ENCODE data around the gene HCFC1R1. TPM values are rescaled to one million over a fixed set of nuclear protein-coding genes. Genes with fewer than 3 reads are reported as not detected.
A peak's percentile ranks its signal among the peaks of the same experiment; 100 is the strongest.

HCFC1R1 gene
- polyA plus RNA-seq, 1 donor from 2014 or later: 26.2 TPM

DNA sequence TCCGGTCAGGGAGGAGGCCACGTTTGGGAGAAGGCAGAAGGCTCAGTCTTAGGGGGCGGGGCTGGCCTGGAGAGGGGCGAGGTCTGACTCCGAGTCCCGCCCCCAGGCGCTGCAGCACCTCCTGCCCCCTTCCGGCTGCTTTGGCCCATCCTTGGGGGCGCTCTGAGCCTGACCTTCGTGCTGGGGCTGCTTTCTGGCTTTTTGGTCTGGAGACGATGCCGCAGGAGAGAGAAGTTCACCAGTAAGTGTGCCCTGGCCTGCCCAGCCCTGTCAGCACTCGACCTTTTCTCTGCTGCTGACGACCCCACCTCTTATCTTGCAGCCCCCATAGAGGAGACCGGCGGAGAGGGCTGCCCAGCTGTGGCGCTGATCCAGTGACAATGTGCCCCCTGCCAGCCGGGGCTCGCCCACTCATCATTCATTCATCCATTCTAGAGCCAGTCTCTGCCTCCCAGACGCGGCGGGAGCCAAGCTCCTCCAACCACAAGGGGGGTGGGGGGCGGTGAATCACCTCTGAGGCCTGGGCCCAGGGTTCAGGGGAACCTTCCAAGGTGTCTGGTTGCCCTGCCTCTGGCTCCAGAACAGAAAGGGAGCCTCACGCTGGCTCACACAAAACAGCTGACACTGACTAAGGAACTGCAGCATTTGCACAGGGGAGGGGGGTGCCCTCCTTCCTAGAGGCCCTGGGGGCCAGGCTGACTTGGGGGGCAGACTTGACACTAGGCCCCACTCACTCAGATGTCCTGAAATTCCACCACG lies 2.1 kb downstream of the HCFC1R1 start:
- H3K4me3 Mint-ChIP-seq: peak overlapping the region; percentile 84 to 95 (median 90)
- peaks cover 4% of the 10 kb centered on the region for H3K27me3 Mint-ChIP-seq
- H3K36me3 Mint-ChIP-seq: peaks cover 5% of the 10 kb centered on the region
- peaks cover 23 to 24% (median 24%) of the 10 kb centered on the region in 3 donors for H3K4me1 Mint-ChIP-seq
- peak overlapping the region; percentile 71 to 88 (median 71) for H3K27ac Mint-ChIP-seq
- no peaks in the 10 kb centered on the region for H3K9me3 Mint-ChIP-seq

DNA sequence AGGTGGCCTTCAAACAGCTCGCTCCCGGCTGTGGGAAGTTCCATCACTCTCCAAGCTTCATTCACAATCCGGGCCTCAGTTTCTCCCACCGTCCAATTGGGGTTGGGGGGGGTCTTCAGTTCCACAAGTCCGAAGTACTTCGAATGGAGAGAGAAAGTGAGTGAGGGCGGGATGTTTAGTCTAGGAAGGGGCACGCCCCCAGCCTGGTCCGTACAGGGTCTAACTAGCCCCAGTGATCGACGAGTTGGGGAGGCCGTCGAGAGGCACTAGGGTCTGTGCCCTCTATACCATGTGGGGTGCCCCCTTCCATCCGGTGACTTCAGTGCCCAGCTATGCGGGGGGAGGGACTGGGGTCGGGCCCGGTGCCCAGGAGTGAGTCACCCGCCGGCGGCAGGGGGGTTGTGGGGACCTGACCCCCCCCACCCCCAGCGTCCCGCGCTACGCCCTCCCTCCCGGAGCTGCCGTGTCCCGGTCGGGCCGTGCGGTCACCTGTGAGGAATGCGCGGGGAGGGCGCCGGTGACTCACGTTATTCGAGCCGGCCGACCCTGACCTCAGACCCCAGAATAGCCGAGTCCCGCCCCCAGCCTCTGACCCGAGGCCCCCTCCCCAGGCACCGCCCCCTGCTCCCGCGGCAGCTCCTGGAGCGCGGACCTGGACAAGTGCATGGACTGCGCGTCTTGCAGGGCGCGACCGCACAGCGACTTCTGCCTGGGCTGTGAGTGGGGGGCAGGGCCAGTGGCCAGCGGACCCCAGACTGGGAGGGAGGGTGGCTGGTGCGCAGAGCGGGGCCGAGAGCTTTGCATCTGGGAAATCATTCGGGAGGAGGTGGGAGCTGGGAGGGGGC lies 2.9 kb downstream of the HCFC1R1 start:
- peak overlapping the region; percentile 84 to 95 (median 91) for H3K4me3 Mint-ChIP-seq
- H3K4me1 Mint-ChIP-seq: peaks cover 22 to 24% (median 24%) of the 10 kb centered on the region in 3 donors
- H3K27ac Mint-ChIP-seq: peak overlapping the region; percentile 71 to 88 (median 71)
- peaks cover 6% of the 10 kb centered on the region for H3K27me3 Mint-ChIP-seq
- peaks cover 2% of the 10 kb centered on the region for H3K36me3 Mint-ChIP-seq
- H3K9me3 Mint-ChIP-seq: no peaks in the 10 kb centered on the region

DNA sequence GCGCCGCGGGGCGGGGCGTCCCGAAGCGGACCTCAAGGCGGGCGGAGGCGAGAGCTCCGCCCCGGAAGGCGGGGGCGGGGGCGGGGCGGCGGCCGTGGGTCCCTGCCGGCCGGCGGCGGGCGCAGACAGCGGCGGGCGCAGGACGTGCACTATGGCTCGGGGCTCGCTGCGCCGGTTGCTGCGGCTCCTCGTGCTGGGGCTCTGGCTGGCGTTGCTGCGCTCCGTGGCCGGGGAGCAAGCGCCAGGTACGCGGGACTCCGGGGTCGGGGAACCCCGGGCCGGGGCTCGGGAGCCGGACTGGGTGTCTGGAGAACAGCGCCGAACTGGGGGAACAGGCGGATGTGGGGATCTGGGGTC lies 3.5 kb downstream of the HCFC1R1 start, which contains the start of gene TNFRSF12A:
TNFRSF12A (plus strand) TSS at position 122 of the 357 bp plus-strand sequence; CDS start at position 152, 30 bp downstream.
- Mint-ChIP-seq H3K4me1 (peaks cover 22 to 24% (median 24%) of the 10 kb centered on the region in 3 donors), H3K4me3 (peak within 1 kb of the TSS; percentile 84 to 95 (median 91)), H3K36me3 (peaks cover 2% of the 10 kb centered on the region), H3K9me3 (no peaks in the 10 kb centered on the region), H3K27ac (peak within 1 kb of the TSS; percentile 71 to 88 (median 87)), H3K27me3 (peaks cover 6% of the 10 kb centered on the region)

DNA sequence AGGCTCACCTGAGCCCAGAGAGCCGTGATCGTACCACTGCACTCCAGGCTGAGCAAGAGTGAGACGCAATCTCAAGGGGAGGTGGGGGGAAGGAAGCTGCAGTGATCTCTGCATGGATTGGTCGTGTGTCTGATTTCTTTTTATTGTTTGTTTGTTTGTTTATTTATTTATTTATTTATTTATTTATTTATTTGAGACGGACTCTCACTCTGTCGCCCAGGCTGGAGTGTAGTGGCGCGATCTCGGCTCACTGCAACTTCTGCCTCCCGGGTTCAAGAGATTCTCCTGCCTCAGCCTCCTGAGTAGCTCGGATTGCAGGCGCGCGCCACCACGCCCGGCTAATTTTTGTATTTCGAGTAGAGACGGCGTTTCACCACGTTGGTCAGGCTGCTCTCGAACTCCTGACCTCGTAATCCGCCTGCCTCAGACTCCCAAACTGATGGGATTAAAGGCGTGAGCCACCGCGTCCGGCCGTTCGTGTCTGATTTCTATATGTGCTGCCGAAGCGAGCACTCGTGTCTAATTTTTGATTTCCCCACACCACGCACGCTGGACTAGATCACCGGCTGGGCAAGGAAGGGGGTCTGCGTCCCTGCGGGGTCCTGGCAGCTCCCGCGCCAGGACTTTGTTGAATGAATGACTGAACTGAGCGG lies 4.0 kb downstream of the HCFC1R1 start:
- no peaks in the 10 kb centered on the region for H3K9me3 Mint-ChIP-seq

DNA sequence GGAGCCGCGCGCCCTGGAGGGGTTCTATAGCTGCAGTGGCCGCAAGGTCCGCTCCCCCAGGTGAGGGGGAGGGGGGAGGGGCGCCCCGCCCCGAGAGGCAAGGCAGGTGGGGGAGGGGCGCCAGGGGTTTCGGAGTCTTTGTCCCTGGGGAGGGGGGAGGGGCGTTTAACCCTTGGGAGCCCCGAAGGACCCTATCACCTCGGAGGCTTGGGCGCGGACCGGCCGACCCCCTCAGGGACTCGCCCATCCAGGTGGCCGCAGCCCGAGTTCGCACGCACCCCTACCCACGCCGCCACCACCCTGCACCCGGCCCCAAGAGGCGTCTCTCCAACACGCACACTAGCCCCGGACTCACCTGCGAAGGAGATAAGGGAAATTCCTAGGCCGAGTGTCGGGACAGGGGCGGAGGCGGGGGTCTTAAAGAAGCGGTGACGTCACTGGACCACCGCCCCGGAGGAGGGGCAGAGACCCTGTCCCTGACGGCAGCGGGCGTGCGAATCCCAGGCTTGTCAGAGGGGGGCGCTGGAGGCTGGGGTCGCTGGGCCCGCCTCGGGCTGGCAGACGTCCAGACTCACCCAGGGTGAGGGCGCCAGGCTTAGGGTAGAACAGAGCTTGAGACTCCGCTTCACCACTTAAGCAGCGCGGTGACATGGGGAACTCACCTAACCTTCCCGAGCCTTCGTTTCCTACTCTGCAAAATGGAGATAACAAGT lies 5.8 kb downstream of the HCFC1R1 start, which contains the start of gene CLDN6:
CLDN6 (minus strand) TSS at position 390 of the 713 bp plus-strand sequence. CDS start 2,162 bp downstream, outside the sequence.
- peak within 1 kb of the TSS in 2 of 4 donors; percentile 43 for H3K4me3 Mint-ChIP-seq

More for the DNA sequence above, 4.0 kb downstream of the HCFC1R1 start:
- H3K27me3 Mint-ChIP-seq: peaks cover 6% of the 10 kb centered on the region
- peaks cover 2% of the 10 kb centered on the region for H3K36me3 Mint-ChIP-seq
- peaks cover 22 to 24% (median 24%) of the 10 kb centered on the region in 3 donors for H3K4me1 Mint-ChIP-seq
- peak overlapping the region; percentile 39 to 87 (median 75) for H3K27ac Mint-ChIP-seq
- H3K4me3 Mint-ChIP-seq: peak overlapping the region; percentile 80 to 92 (median 89)

DNA sequence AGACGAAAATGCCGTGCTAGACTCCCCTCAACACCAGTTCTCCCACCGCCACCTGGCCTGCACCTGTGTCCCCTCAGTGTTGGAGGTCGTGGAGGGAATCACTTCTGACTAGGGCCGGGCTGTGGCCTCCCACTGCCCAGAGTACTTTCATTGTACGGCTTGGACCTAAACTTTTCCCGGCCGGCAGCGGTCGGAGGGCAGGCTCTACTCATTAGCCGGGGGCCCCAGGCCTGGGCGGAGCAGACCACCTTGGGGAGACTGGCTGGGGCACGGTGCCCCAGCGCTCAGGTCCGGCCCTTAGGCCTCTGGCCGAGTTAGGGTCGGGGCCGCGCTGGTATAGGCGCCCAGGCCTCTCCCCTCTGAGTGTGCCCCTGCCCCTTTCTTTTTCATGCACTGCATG lies 6.4 kb downstream of the HCFC1R1 start:
- no peaks in the 10 kb centered on the region for H3K9me3 Mint-ChIP-seq
- peaks cover 8 to 12% (median 11%) of the 10 kb centered on the region in 3 donors for H3K4me1 Mint-ChIP-seq
- H3K4me3 Mint-ChIP-seq: no peak overlapping the region
- H3K36me3 Mint-ChIP-seq: no peaks in the 10 kb centered on the region
- peaks cover 11% of the 10 kb centered on the region for H3K27me3 Mint-ChIP-seq
- H3K27ac Mint-ChIP-seq: no peak overlapping the region

More for the DNA sequence above, 5.8 kb downstream of the HCFC1R1 start, which contains the start of gene CLDN6:
- Mint-ChIP-seq H3K36me3 (no peaks in the 10 kb centered on the region), H3K9me3 (no peaks in the 10 kb centered on the region), H3K27ac (peak within 1 kb of the TSS in 1 of 3 donors; percentile 35), H3K4me1 (peaks cover 10 to 17% (median 16%) of the 10 kb centered on the region in 3 donors), H3K27me3 (peaks cover 6% of the 10 kb centered on the region)

DNA sequence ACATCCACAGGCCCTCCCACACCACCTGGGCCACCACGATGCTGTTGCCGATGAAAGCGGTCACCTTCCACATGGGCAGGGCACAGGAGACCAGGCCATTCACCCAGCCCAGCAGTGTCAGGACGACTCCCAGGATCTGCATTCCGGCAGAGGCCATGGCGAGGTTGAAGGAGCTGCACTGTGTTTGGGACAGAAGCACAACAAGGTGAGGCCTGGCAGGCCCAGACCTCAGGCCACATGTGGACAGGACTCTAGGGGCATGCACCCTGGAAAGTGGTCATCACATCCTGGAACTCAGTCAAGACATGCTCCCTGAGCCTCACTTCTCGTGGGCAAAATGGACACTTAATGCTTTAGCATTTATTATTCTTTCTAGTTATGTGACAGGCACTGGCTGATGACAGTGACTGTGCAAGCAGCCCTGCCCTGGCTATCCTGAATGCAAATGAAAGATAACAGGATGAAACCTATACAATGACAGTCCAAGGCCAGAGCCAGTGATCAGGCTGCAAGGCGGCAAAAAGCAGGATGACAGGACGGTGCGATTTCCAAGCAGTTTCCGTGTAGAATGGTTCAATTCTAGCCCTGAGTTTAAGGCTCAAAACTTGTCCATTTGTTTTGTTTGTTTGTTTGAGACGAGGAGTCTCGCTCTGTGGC lies 7.7 kb downstream of the HCFC1R1 start:
- no peaks in the 10 kb centered on the region for H3K9me3 Mint-ChIP-seq
- H3K27me3 Mint-ChIP-seq: peaks cover 16% of the 10 kb centered on the region
- H3K4me1 Mint-ChIP-seq: peaks cover 0 to 4% (median 2%) of the 10 kb centered on the region in 3 donors
- H3K4me3 Mint-ChIP-seq: peak overlapping the region in 1 of 4 donors; percentile 14
- H3K27ac Mint-ChIP-seq: peak overlapping the region in 1 of 3 donors; percentile 31
- H3K36me3 Mint-ChIP-seq: no peaks in the 10 kb centered on the region

DNA sequence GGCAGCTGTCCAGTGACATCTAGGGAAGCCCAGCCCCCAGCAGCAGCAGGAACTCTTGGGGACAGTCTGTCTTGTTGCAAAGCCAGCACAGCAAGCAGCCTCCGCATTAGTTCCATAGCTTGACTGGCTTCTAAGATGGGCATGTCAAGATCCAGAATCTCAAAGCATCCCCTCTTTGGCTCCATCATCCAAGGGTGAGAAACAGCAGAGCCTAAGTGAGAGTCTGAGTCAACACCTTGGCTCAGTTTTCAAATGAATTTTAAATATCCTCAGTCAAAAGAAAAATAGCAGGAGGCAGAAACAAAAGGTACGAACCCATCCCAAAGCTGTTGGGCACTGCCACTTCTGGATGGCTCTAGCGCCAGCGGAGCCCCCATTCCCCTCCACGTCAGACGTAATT lies 8.8 kb downstream of the HCFC1R1 start:
- H3K27me3 Mint-ChIP-seq: peaks cover 16% of the 10 kb centered on the region
- peak overlapping the region in 1 of 4 donors; percentile 20 for H3K4me3 Mint-ChIP-seq

DNA sequence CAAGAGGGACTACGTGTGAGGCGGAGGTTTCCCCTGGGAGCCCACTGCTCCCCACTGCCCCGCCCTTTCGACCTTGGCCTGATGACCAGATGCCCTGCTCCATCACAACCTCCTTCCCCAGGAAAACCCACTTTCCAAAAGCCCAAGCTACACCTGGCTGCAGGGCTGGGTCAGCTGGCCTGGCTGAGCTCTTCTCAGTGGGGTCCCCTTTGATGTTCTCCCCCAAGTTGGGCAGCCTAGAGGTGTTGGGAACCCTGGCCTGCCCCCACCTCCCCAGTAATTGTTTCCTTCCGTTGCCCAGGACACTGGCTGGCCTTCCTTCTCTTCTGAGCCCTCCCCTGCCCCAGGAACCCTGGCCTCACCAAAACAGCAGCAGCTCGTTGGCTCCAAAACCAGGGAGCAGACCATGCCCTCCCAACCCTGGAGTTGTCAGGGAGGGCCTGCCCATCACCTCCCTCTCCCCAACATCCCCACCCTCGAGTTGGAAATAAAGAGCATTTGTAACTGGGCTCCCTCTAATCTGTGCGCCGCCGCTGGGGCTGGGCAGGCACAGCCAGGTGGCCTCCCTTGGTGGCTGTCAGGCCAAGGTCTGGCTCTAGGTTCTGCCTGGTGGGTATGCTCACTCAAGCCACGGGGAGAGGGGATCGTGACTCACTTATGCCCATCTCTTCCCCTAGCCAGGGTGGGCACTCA lies 9.6 kb downstream of the HCFC1R1 start:
- Mint-ChIP-seq H3K27me3 (peaks cover 16% of the 10 kb centered on the region), H3K4me3 (no peak overlapping the region), H3K36me3 (no peaks in the 10 kb centered on the region), H3K27ac (no peak overlapping the region), H3K4me1 (peaks cover 0 to 1% (median 0%) of the 10 kb centered on the region in 3 donors), H3K9me3 (no peaks in the 10 kb centered on the region)

More for the DNA sequence above, 8.8 kb downstream of the HCFC1R1 start:
- no peaks in the 10 kb centered on the region for H3K36me3 Mint-ChIP-seq
- H3K9me3 Mint-ChIP-seq: no peaks in the 10 kb centered on the region
- H3K27ac Mint-ChIP-seq: no peak overlapping the region
- H3K4me1 Mint-ChIP-seq: peaks cover 0 to 3% (median 0%) of the 10 kb centered on the region in 3 donors

DNA sequence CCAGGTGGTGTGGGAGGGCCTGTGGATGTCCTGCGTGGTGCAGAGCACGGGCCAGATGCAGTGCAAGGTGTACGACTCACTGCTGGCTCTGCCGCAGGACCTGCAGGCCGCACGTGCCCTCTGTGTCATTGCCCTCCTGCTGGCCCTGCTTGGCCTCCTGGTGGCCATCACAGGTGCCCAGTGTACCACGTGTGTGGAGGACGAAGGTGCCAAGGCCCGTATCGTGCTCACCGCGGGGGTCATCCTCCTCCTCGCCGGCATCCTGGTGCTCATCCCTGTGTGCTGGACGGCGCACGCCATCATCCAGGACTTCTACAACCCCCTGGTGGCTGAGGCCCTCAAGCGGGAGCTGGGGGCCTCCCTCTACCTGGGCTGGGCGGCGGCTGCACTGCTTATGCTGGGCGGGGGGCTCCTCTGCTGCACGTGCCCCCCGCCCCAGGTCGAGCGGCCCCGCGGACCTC lies 10.2 kb downstream of the HCFC1R1 start:
- H3K9me3 Mint-ChIP-seq: no peaks in the 10 kb centered on the region
- no peaks in the 10 kb centered on the region for H3K36me3 Mint-ChIP-seq
- H3K4me3 Mint-ChIP-seq: no peak overlapping the region
- H3K4me1 Mint-ChIP-seq: peaks cover 0 to 3% (median 0%) of the 10 kb centered on the region in 3 donors
- H3K27me3 Mint-ChIP-seq: peaks cover 16% of the 10 kb centered on the region
- H3K27ac Mint-ChIP-seq: no peak overlapping the region

DNA sequence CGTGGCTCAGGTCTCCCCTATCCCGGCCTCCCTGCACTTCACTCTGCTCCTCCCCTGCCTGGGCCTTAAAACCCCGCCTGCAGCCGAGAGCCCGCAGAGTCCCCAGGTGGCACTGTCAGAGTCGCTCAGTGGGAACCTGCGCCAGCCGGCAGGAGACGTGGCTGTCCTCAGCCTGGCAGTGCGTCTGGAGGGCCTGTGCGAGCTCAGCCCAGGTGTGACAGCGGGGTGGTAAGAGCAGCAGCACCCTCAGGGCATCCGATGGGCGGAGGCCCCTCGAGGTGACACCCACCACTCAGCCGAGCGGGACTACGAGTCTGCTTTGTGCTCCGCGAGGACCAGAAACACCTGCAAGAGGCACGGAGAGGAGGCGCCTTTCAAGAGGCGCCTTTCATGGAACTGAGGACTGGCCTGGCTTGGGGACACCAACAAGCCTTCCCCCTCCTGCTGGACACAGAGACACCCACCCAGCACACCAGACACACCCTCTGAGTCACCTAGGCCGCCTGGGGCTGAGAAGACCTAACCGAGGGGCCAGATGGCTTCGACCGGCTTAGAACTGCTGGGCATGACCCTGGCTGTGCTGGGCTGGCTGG lies 10.8 kb downstream of the HCFC1R1 start, which contains the start of gene CLDN9:
CLDN9 (plus strand) TSS at position 96 of the 593 bp plus-strand sequence; CDS start at position 536, 440 bp downstream.
- no peak within 1 kb of the TSS for H3K27ac Mint-ChIP-seq
- H3K4me3 Mint-ChIP-seq: peak within 1 kb of the TSS in 1 of 4 donors; percentile 70
- H3K9me3 Mint-ChIP-seq: no peaks in the 10 kb centered on the region
- H3K36me3 Mint-ChIP-seq: no peaks in the 10 kb centered on the region
- H3K4me1 Mint-ChIP-seq: peaks cover 3 to 8% (median 4%) of the 10 kb centered on the region in 3 donors
- peaks cover 21% of the 10 kb centered on the region for H3K27me3 Mint-ChIP-seq

DNA sequence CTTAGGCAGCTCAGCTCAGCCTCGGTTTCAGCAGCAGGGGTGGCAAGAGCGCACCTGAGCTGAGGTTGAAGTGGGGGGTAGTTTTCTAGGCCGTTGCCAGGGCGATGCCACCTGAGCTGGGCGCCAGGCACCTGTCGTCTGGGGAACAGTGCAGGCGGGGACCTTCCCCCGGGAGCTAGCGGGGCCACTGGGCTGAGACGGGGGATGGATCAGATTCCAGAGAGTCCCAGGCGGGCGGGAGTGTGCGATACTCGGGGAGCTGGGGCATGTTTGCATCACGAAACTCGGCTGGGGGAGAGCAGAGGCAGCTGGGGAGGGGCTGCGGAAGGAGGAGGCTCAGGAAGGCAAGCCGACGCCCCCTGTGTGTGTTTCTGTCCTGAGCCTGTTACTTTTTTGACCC lies 11.5 kb downstream of the HCFC1R1 start:
- H3K36me3 Mint-ChIP-seq: no peaks in the 10 kb centered on the region
- no peak overlapping the region for H3K4me3 Mint-ChIP-seq
- peaks cover 8 to 12% (median 8%) of the 10 kb centered on the region in 3 donors for H3K4me1 Mint-ChIP-seq
- no peak overlapping the region for H3K27ac Mint-ChIP-seq
- H3K27me3 Mint-ChIP-seq: peaks cover 26% of the 10 kb centered on the region
- H3K9me3 Mint-ChIP-seq: no peaks in the 10 kb centered on the region
